Stimulated activated CD8-positive, alpha-beta memory T cell treated with anti-CD3 and anti-CD28 coated beads, Interleukin-2, amount 100 ng/mL, for 1 hour (primary cell): ENCODE results near the gene HACD2.

Experiments used
- DNase-seq, 2 donors: peaks; one replicate each; pipeline ENCODE4 v3.0.0-alpha.2; 2020; ENCODE audit warnings: low read depth in 2 of 2

The HACD2 gene, protein sequence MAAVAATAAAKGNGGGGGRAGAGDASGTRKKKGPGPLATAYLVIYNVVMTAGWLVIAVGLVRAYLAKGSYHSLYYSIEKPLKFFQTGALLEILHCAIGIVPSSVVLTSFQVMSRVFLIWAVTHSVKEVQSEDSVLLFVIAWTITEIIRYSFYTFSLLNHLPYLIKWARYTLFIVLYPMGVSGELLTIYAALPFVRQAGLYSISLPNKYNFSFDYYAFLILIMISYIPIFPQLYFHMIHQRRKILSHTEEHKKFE

DNA sequence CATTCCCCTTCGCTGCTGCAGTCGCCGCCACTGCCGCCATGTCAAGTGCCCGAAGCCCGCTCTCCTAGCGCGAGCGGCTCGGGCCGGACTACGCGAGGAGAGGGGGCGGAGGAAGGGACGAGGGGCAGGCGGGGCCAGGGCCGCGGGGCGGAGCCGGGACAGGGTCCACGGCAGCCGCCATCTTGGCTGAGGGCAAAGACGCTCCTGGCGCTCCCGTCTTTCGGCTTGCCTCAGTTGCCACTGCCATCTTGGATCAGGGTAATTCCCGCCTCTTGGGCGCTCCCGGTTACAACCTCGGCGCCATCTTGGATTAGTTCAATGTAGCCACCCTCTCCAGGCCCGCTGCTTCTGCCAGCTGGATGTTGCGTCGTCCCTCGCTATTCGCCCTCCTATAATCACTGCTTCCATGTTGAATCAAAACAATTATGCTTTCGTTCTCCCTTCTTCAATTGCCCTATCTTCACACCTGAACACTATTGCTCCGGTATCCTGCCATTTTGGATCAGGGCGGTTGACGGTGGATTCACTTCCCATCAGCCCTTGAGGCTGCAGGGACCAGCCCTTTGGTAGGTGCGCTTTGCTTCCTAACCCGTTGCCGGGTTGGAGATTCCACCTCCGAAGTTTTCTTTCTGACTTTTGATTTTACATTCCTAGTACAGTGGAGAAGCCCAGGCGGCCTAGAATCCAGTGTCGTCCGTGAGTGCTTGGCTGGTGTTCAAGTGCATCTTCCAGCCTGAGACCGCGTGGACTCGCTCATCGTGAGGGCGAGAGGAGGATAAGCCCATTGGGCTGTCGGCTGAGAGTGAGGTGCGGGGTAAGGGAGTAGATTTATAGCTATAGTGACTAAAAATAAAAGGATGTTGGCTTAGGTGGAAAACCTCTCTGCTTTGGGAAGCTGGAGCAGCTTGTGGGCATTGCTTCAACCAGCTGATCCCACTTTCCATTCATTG, at the start of gene HACD2:
Gene HACD2, minus strand, starts transcription at position 66 of the 950 bp plus-strand sequence. Its CDS starts 26 bp downstream, at position 40.
- DNase-seq: peak; percentile 86 to 91

DNA sequence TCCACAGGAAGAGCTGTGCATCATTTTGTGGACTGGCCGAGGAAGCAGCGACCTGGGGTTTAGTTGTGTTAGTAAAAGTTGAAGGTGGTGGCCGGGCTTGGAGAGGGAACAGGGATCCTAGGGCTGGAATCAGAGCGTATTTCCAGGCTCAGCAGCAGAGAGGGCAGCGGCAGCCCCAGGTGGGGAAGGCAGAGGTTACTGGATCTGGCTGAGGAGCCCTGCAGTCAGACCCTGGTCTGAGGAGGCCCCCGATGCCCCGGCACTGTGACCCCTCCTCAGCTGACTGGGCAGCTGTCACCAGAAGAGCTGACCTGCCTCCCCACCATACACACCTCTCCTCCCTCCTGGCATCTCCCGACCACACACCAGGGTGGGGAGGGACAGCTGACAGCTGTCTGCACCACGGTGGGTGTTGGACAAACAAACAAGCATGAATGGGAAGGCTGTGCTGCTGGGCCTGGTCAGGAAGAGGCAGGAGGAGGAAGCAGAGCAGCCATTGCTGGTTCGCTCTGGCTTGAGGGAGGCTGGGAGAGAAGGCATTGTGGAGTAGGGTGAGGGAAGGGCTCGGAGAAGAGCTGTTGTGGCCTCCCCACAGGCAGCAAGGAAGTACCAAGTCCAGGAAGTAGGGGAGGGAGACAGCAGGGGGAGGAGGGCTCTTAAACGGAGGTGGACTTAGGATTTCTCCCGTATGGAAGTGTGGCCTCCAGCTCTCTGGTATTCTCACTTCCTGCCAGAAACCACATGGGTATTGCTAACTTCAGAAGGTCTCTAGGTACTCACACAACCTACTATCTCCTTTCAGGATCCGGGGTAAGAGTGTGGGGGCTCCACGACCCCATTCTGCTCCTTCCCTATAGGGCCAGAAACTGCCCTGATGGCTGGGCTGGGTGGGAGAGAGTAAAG, 49.5 kb upstream of the HACD2 start:
- no peak for DNase-seq

- no peak for DNase-seq
Measured at GRCh38 chr3:123633530-123633929, 48.7 kb upstream of the HACD2 start.

GRCh38 chr3:123632161-123632655, 47.4 kb upstream of the HACD2 start:
- no peak for DNase-seq

DNA sequence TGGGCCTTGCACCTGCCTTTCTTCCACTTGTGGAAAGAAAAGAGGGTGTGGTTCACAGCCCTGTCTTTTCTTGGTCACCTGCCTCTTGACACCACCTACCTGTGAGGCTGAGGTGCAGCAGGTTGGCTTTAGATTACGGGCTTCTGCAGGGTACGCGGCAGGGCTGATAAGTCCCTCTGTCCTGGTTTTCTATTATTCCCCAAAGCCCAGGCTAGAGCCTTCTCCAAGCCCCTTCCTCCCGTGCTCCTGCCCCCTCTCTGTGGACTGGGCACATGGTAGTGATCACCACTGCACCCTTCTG, 44.8 kb upstream of the HACD2 start:
- no peak for DNase-seq

- no peak for DNase-seq
Measured at GRCh38 chr3:123628996-123629746, 44.3 kb upstream of the HACD2 start.

- DNase-seq: no peak
Measured at GRCh38 chr3:123627673-123628670, 43.1 kb upstream of the HACD2 start.

DNA sequence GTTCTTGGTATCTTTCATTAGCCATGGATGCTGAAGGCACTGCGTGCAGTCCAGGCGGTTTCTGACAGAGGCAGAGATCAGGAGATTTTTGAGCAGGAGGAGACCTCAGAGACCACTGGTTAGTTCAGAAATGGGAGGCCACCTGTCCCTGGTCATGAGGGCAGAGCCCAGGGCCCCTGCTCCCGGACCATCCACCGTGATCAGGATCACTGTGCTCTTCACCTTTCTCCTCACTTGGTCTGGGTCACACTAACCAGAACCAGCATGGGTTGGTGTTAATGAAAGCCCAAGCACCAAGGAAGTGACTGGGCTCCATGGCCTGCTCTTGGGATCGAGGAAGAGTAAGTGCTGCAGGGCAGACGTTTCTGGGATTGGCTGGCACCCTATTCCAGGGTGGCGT, 42.0 kb upstream of the HACD2 start:
- no peak for DNase-seq

DNA sequence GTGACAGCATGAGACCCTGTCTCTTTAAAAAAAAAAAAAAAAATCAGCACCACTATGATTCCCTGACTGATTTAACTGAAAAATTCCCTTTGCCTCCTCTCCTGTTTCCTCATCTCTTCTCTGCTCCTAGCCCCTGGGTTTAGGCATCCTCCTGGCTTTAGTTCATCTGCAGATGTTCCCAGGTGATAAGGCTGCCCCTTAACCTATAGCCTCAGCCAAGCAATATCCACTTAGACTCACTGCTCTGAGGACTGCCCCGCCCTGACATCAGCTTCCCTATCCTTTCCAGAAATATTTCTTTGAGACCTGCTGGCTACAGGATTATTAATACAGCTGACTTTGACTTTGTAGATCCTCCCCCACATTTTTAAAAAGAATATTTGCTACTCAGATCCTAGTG, 39.4 kb upstream of the HACD2 start:
- DNase-seq: no peak

- DNase-seq: no peak
Measured at GRCh38 chr3:123623346-123623880, 38.6 kb upstream of the HACD2 start.

DNA sequence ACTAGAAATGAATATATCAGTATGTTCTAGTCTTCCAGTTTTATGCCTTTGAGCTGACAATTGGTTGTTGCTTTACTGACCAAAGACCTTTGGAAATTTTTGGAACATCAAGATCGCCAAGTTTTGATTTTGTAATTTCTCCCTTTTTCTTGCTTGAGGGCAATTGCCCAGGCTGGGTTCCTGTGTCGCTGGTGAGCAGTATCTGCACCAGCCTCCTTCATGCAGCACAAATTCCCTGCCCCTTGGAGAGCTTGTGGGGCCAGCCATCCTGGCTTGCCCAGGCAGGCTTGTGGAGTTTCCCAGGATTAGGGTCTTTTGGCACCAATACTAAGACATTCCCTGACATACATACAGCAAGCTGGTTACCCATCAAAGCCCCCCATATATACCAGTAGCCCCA, 37.9 kb upstream of the HACD2 start:
- no peak for DNase-seq

- DNase-seq: no peak
Measured at GRCh38 chr3:123621850-123622189, 37.0 kb upstream of the HACD2 start.

DNA sequence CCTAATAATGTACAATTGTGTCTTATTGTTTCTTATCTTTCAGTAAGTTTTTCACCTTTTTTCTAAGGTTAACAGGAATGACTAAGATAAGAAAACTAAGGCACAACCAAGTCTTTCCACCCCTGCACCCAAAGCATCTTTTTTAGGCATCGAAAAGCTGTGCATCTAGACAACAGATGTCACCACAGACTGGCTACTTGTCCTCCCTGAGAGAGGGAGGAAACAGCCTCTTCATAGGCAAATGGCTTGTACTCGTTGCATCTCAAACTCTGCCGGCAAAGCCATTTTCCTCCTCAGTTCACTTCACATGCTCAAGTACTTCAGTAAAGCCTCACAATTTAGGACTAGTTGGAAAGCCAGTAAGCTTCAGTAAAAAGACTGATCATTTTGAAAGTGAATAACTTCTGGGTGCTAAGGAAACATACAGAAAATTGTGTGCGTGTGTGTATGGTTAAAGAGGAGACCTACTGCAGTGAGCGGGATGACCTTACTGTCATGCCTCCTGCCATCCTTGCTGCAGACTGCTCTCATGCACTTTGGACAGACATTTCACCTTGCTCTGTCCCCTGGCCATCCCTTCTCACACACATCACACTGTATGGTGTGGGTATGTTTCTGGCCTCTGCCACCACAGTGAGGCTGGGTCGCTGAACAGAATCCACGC, 36.5 kb upstream of the HACD2 start:
- DNase-seq: no peak

DNA sequence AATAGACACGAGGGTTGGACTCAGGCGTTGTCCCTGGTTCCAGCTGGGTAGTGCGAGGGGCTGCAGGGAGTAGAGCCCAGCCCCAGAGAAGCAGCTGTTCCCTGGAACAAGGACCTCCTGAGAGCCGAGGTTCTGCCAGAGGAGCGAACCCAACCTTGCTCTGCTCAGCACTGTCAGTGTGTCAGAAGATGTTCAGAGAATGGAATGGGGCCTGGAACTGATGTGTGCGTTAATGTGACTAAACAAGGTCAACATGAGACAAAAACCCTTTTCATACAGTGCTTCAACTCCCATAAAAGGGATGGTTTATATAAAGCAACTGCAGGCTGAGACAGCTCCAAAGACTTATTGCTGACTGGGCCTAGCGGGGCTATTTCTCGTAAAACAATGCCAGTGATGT, 35.5 kb upstream of the HACD2 start:
- DNase-seq: no peak

GRCh38 chr3:123618768-123619484, 34.1 kb upstream of the HACD2 start:
- DNase-seq: no peak

GRCh38 chr3:123618076-123618708, 33.3 kb upstream of the HACD2 start:
- no peak for DNase-seq

GRCh38 chr3:123616593-123616992, 31.7 kb upstream of the HACD2 start:
- no peak for DNase-seq

DNA sequence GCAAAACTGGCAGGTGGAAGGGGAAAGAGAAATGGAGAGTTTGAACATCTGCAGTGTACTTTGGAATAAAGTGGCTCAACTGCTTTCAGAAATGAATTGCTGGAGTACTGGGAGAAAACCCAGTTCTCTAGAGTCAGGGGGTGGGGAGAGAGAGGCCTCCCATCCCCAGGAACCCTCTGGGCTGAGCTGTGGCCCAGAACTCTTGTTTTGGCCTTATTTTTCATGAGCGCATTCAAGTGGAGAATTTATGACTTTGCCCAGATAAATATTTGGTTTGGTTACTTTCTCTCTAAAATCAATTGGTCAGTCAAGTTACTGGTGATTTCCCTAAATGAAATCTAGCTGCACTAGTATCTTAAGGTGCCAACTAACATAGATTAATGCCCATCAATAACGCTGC, 28.7 kb upstream of the HACD2 start:
- no peak for DNase-seq
